Hepatocyte (in vitro differentiated cells): ENCODE measurements around the gene CHMP6. TPM values are rescaled to one million over a fixed set of nuclear protein-coding genes. Genes with fewer than 3 reads are reported as not detected.

Experiments
- DNase-seq: peaks from one replicate; pipeline ENCODE4 v3.0.0-alpha.2; 2016; ENCODE audit warnings: low spot score
- H2AFZ ChIP-seq: fragments of 200-600 bp; sonication (generic); 2 replicates; pipeline ENCODE4 v1.6.0; 2016; ENCODE audit warnings: antibody characterized with exemption, mild to moderate bottlenecking
- H3K27ac ChIP-seq: fragments of 200-600 bp; sonication (generic); 2 replicates; pipeline ENCODE4 v1.5.1; 2016; ENCODE audit warnings: mild to moderate bottlenecking
- H3K27me3 ChIP-seq: fragments of 200-600 bp; sonication (generic); 2 replicates; pipeline ENCODE4 v1.6.1; 2016
- H3K36me3 ChIP-seq: fragments of 200-600 bp; sonication (generic); replicated peaks from 2 replicates; pipeline ENCODE4 v1.5.1; 2016; ENCODE audit warnings: low read depth; ENCODE audit not compliant: insufficient read depth
- H3K4me1 ChIP-seq: fragments of 200-600 bp; sonication (generic); 2 replicates; pipeline ENCODE4 v1.5.1; 2016; ENCODE audit warnings: mild to moderate bottlenecking, moderate library complexity; ENCODE audit not compliant: insufficient read depth
- H3K4me2 ChIP-seq: fragments of 200-600 bp; sonication (generic); 2 replicates; pipeline ENCODE4 v1.6.0; 2016
- H3K4me3 ChIP-seq: fragments of 200-600 bp; sonication (generic); 2 replicates; pipeline ENCODE4 v1.5.1; 2016; ENCODE audit warnings: mild to moderate bottlenecking
- H3K79me2 ChIP-seq: fragments of 200-600 bp; sonication (generic); 2 replicates; pipeline ENCODE4 v1.6.0; 2017; ENCODE audit warnings: mild to moderate bottlenecking
- H3K9me2 ChIP-seq: fragments of 200-600 bp; sonication (generic); replicated peaks from 2 replicates; pipeline ENCODE4 v1.6.0; 2017; ENCODE audit warnings: mild to moderate bottlenecking; ENCODE audit not compliant: insufficient read depth
- H3K9me3 ChIP-seq: fragments of 200-600 bp; sonication (generic); 2 replicates; pipeline ENCODE4 v1.5.1; 2016; ENCODE audit warnings: low read depth, mild to moderate bottlenecking
- H4K20me1 ChIP-seq: fragments of 200-600 bp; sonication (generic); 2 replicates; pipeline ENCODE4 v1.6.0; 2016; ENCODE audit warnings: mild to moderate bottlenecking; ENCODE audit not compliant: insufficient read depth, poor library complexity, severe bottlenecking
- CTCF ChIP-seq: fragments of 200-600 bp; sonication (generic); IDR thresholded peaks from 2 replicates; pipeline ENCODE4 v1.5.1; 2016; ENCODE audit warnings: antibody characterized with exemption, mild to moderate bottlenecking; ENCODE audit not compliant: poor library complexity
- EZH2 ChIP-seq: fragments of 200-600 bp; sonication (generic); IDR thresholded peaks from 2 replicates; pipeline ENCODE4 v1.6.1; 2016; ENCODE audit warnings: antibody characterized with exemption, mild to moderate bottlenecking, borderline replicate concordance
- EZH2phosphoT487 ChIP-seq: fragments of 200-600 bp; sonication (generic); IDR thresholded peaks from one replicate; pipeline ENCODE4 v1.6.1; 2018; ENCODE audit warnings: antibody characterized with exemption, mild to moderate bottlenecking, low read depth, moderate library complexity; ENCODE audit not compliant: unreplicated experiment, severe bottlenecking
- WGBS: methylation state at CpG from one replicate; pipeline ENCODE4 v1.1.6; 2016; ENCODE audit warnings: low lambda C conversion rate; ENCODE audit errors: missing lambda C conversion rate; 5-methylcytosine and 5-hydroxymethylcytosine counted together
- polyA plus RNA-seq: library from polyadenylated mRNA; unstranded; fragments of >200 nt; fragmentation: Nextera tagmentation; extraction: Ambion mirVana; gene quantifications from 2 replicates; pipeline ENCODE4 v1.2.1, GENCODE V29; 2016
- total RNA-seq: library from RNA; depleted of rRNA; stranded (reverse); fragments of >200 nt; gene quantifications from 2 replicates; pipeline ENCODE4 v1.2.3, GENCODE V29; 2014

CHMP6 gene
- total and polyA plus RNA-seq, 2 experiments from 2014 or later: 16.9 to 38.3 TPM

- H3K36me3 ChIP-seq: no peaks in the 10 kb centered on the region
- H3K4me2 ChIP-seq: no peak overlapping the region
- 97% methylated on average over 22 of the region's 22 CpGs for WGBS
- no peaks in the 10 kb centered on the region for H3K9me3 ChIP-seq
- DNase-seq: no peak
- no peak overlapping the region for H2AFZ ChIP-seq
- H3K27ac ChIP-seq: no peak overlapping the region
- no peaks in the 10 kb centered on the region for H3K9me2 ChIP-seq
- no peaks in the 10 kb centered on the region for H3K79me2 ChIP-seq
- TF ChIP-seq EZH2: no peak
- TF ChIP-seq CTCF: no peak
- no peak for TF ChIP-seq EZH2phosphoT487
- no peaks in the 10 kb centered on the region for H4K20me1 ChIP-seq
- H3K4me1 ChIP-seq: no peaks in the 10 kb centered on the region
- H3K27me3 ChIP-seq: no peaks in the 10 kb centered on the region
- H3K4me3 ChIP-seq: no peak overlapping the region
Measured at GRCh38 chr17:80953471-80954315, 37.9 kb upstream of the CHMP6 start.

GRCh38 chr17:80955078-80955477, 36.6 kb upstream of the CHMP6 start:
- H3K9me3 ChIP-seq: no peaks in the 10 kb centered on the region
- TF ChIP-seq CTCF (no peak), EZH2 (no peak), EZH2phosphoT487 (no peak)
- no peak overlapping the region for H3K4me2 ChIP-seq
- no peaks in the 10 kb centered on the region for H4K20me1 ChIP-seq
- H3K9me2 ChIP-seq: no peaks in the 10 kb centered on the region
- H3K27ac ChIP-seq: no peak overlapping the region
- H3K4me1 ChIP-seq: no peaks in the 10 kb centered on the region
- 89% methylated on average over 5 of the region's 5 CpGs for WGBS
- no peak overlapping the region for H3K4me3 ChIP-seq
- DNase-seq: no peak
- H3K27me3 ChIP-seq: no peaks in the 10 kb centered on the region
- H3K79me2 ChIP-seq: no peaks in the 10 kb centered on the region
- H3K36me3 ChIP-seq: no peaks in the 10 kb centered on the region
- no peak overlapping the region for H2AFZ ChIP-seq

GRCh38 chr17:80955671-80956280, 35.9 kb upstream of the CHMP6 start:
- Histone ChIP-seq H3K36me3 (no peaks in the 10 kb centered on the region), H3K9me2 (no peaks in the 10 kb centered on the region), H3K4me3 (no peak overlapping the region), H3K9me3 (no peaks in the 10 kb centered on the region), H3K27ac (no peak overlapping the region), H3K4me1 (no peaks in the 10 kb centered on the region), H3K79me2 (no peaks in the 10 kb centered on the region), H4K20me1 (no peaks in the 10 kb centered on the region), H3K27me3 (no peaks in the 10 kb centered on the region), H3K4me2 (no peak overlapping the region), H2AFZ (no peak overlapping the region)
- 93% methylated on average over 16 of the region's 16 CpGs for WGBS
- TF ChIP-seq EZH2phosphoT487: no peak
- TF ChIP-seq EZH2: no peak
- no peak for TF ChIP-seq CTCF
- no peak for DNase-seq
